ENCODE results near the gene IL1RAP.

Gene IL1RAP

DNA sequence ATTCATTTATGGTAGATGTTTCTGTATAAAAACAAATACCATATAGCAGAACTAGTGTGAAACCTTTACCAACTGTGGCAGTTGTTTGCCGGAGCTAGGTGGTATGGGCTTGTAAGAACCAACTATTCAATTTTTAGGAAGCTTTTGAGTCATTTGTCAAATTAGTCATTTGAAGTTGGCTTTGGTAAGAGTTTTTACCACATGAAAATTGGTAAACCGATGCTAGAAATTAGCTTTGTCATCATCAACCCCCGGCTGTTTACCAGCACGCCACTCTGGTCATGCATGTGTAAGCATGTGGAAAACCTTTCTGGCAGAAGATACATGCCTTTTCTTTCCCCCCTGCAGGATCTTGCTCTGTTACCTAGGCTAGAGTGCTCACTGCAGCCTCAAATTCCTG lies 63.3 kb downstream of the IL1RAP start:
- TF ChIP-seq, protein P1, sequence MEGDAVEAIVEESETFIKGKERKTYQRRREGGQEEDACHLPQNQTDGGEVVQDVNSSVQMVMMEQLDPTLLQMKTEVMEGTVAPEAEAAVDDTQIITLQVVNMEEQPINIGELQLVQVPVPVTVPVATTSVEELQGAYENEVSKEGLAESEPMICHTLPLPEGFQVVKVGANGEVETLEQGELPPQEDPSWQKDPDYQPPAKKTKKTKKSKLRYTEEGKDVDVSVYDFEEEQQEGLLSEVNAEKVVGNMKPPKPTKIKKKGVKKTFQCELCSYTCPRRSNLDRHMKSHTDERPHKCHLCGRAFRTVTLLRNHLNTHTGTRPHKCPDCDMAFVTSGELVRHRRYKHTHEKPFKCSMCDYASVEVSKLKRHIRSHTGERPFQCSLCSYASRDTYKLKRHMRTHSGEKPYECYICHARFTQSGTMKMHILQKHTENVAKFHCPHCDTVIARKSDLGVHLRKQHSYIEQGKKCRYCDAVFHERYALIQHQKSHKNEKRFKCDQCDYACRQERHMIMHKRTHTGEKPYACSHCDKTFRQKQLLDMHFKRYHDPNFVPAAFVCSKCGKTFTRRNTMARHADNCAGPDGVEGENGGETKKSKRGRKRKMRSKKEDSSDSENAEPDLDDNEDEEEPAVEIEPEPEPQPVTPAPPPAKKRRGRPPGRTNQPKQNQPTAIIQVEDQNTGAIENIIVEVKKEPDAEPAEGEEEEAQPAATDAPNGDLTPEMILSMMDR (IDR thresholded peaks at IDR 0.05; ENCODE audit: control insufficient read depth, insufficient read depth, low read depth, low read length, missing control alignments) = no peak
- no peak for DNase-seq (ENCODE audit: low read depth)
- H3K4me3 ChIP-seq (ENCODE audit: control insufficient read depth, low read depth, low read length) = no peak overlapping the region

DNA sequence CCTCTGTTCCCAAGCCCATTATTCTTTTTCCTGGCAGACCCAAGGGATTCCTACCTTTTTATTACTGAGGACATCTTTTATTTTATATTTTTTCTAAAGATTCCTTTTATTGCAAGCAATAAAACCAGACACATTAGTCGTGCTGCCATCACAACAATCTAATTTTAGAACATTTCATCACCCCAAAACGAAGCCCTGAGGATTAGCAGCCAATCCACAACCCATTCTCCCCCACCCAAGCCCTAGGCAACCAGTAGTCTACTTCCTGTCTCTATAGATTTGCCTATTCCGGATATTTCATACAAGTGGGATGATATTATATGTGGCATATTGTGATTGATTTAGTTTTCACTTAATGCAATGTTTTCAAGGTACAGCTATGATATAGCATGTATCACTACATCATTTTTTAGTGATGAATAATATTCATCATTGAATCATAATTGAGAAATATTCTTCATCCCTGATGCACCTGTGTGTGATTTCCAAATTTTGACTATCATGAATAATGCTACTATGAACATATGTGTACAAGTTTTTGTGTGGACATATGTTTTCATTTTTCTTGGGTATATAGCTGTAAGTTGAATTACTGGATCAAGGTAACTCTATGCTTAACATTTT lies 65.7 kb downstream of the IL1RAP start:
- no peak for DNase-seq (ENCODE audit: low read depth)
- TF ChIP-seq, protein P1 (IDR thresholded peaks at IDR 0.05; ENCODE audit: control insufficient read depth, insufficient read depth, low read depth, low read length, missing control alignments) = no peak
- no peak overlapping the region for H3K4me3 ChIP-seq (ENCODE audit: control insufficient read depth, low read depth, low read length)

DNA sequence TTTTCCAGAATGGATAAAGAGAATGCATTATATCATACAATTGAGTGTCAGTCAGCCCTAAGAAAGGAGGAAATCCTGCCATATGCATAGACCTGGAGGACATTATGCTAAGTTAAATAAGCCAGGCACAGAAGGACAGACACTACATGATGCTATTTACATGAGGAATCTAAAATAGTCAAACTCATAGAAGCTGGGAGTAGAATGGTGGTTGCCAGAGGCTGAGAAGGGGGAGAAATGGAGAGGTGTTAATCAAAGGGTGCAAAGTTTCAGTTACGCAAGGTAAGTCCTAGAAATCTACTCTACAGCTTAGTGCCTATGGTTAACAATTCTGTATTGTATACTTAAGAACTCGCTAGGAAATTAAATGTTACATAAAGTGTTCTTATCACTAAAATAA lies 66.5 kb downstream of the IL1RAP start:
- TF ChIP-seq, protein P1 (IDR thresholded peaks at IDR 0.05; ENCODE audit: control insufficient read depth, insufficient read depth, low read depth, low read length, missing control alignments) = no peak
- no peak overlapping the region for H3K4me3 ChIP-seq (ENCODE audit: control insufficient read depth, low read depth, low read length)
- no peak for DNase-seq (ENCODE audit: low read depth)

DNA sequence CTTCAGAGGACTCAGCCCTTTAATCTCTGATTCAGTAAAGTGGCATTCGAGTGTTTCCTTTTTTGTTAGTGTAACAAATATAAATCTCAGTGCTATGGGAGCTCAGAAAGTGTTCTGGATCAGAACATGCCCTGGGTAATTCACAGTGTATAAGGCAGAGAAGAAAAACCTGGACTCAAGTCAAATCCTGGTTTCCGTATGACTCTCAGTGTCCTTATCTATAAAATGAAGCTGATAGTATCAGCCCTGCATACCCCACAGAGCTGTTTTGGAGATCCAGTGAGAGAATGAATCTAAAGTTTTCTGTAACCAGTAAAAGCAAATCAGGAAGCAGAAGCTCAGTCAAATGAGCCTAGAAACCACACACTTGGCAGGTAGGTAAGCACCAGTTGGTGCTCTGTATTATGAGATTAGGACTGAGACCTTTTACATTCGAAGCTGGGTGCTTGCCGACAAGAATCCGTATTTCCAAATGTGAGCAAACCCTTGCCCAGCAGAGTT lies 67.2 kb downstream of the IL1RAP start:
- DNase-seq (ENCODE audit: low read depth) = no peak
- no peak overlapping the region for H3K4me3 ChIP-seq (ENCODE audit: control insufficient read depth, low read depth, low read length)
- TF ChIP-seq, protein P1 (IDR thresholded peaks at IDR 0.05; ENCODE audit: control insufficient read depth, insufficient read depth, low read depth, low read length, missing control alignments) = no peak

DNA sequence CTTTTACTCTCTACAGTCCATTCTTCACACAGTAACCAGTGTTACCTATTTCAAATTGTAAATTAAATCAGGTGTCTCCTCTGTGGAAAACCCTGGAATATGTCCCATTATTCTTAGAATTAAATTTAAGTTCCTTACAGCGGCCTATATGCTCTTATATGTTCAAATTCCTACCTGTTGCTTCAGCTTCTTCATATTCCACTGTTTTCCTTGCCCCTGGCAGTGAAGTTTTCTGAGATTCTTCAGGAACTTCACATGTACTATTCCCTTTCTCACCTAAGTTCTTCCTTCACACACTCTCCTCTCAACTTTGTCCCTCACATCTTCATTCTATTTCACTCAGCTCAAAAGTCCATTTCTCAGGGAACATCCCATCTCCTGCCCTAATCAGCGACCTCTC lies 68.8 kb downstream of the IL1RAP start:
- no peak for DNase-seq (ENCODE audit: low read depth)
- no peak overlapping the region for H3K4me3 ChIP-seq (ENCODE audit: control insufficient read depth, low read depth, low read length)
- TF ChIP-seq, protein P1 (IDR thresholded peaks at IDR 0.05; ENCODE audit: control insufficient read depth, insufficient read depth, low read depth, low read length, missing control alignments) = no peak

DNA sequence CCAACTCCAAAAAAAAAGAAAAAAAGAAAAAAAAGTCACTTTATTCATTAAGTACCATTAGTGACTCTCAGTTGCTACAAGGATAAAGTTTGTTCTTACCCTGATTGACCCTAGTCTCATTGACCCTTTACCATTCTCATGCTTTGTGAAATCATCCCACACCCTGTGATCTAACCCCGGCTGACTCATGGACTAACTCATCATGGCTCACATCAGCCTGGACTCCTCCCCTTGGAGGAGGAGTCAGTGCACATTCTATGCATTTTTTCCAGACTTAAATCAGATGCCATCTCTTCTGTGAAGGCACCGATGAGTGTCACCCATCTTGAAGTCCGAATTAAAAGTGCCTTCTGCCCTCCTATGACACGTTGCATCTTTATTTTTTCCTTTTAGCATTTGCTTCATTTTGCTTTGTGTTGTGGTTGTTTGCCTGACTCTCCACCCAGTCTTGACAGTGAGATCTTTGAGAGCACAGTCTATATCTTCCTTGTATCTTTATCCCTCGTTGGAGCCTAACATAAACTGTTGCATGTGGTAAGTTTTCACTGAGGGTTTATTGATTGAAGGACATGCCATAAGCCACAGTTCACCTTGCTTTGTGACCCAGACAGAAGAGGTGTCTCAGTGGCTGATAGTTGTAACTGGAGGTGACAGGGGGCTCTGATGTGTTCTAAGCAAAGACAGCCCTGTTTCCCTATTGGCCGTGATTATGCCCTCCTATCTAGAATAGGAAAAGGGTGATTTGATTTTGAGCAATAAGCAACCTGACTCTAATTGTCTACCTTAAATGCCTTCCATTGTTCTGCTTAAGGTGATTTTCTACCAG lies 72.1 kb downstream of the IL1RAP start:
- TF ChIP-seq, protein P1 (IDR thresholded peaks at IDR 0.05; ENCODE audit: control insufficient read depth, insufficient read depth, low read depth, low read length, missing control alignments) = no peak
- H3K4me3 ChIP-seq (ENCODE audit: control insufficient read depth, low read depth, low read length) = no peak overlapping the region
- peak; percentile 47 for DNase-seq (ENCODE audit: low read depth)

Data from AG09309 (cell line).